SK-N-SH treated with all-trans-retinoic acid at 6 μM for 48 hours (cell line): ENCODE data around the gene TMEM132A.
"Not testable (repeated sequence)": the region's sequence is repeated elsewhere in the genome, so short reads cannot be mapped to it uniquely, and the experiment has no call there.

Experiments used
- ATAC-seq: fragments of 200-7000 bp; cut with Tn5 transposase; 3 replicates; pipeline ENCODE4 v1.9.1; 2020; ENCODE audit warnings: mild to moderate bottlenecking, moderate library complexity
- ARNTL ChIP-seq: fragments of 450-650 bp; formaldehyde crosslinking; IDR thresholded peaks from 2 replicates; pipeline ENCODE4 v1.5.0; 2020; ENCODE audit warnings: low read depth, mild to moderate bottlenecking, moderate library complexity, borderline replicate concordance
- BACH2 ChIP-seq: fragments of 250-450 bp; sonication (Bioruptor Pico); IDR thresholded peaks from 2 replicates; pipeline ENCODE4 v1.9.0; 2021; ENCODE audit warnings: mild to moderate bottlenecking, borderline replicate concordance
- CREB5 ChIP-seq: fragments of 250-450 bp; sonication (Bioruptor Pico); IDR thresholded peaks from 2 replicates; pipeline ENCODE4 v1.5.1; 2020; ENCODE audit warnings: low read depth, mild to moderate bottlenecking, moderate library complexity
- CSDC2 ChIP-seq: fragments of 250-450 bp; sonication (Bioruptor Pico); IDR thresholded peaks from 2 replicates; pipeline ENCODE4 v1.5.0; 2020; ENCODE audit warnings: mild to moderate bottlenecking, moderate library complexity
- ESRRG ChIP-seq: fragments of 250-450 bp; sonication (Bioruptor Pico); IDR thresholded peaks from 2 replicates; pipeline ENCODE4 v1.6.1; 2021; ENCODE audit warnings: mild to moderate bottlenecking
- GLIS3 ChIP-seq: fragments of 250-450 bp; sonication (Bioruptor Pico); IDR thresholded peaks from 2 replicates; pipeline ENCODE4 v1.5.0; 2020; ENCODE audit warnings: mild to moderate bottlenecking, moderate library complexity
- ISL1 ChIP-seq: fragments of 250-450 bp; sonication (Bioruptor Pico); IDR thresholded peaks from 2 replicates; pipeline ENCODE4 v2.1.2; 2022; ENCODE audit warnings: mild to moderate bottlenecking, moderate library complexity
- OSR1 ChIP-seq: fragments of 250-450 bp; sonication (Bioruptor Pico); IDR thresholded peaks from 2 replicates; pipeline ENCODE4 v1.8.0; 2022; ENCODE audit warnings: moderate library complexity, mild to moderate bottlenecking, inconsistent platforms
- PATZ1 ChIP-seq: fragments of 250-450 bp; sonication (Bioruptor Pico); IDR thresholded peaks from 2 replicates; pipeline ENCODE4 v1.8.0; 2020; ENCODE audit warnings: mild to moderate bottlenecking, moderate library complexity, borderline replicate concordance
- POU6F1 ChIP-seq: fragments of 250-450 bp; sonication (Bioruptor Pico); IDR thresholded peaks from 2 replicates; pipeline ENCODE4 v1.8.0; 2021; ENCODE audit warnings: low read depth, mild to moderate bottlenecking, moderate library complexity, borderline replicate concordance
- PPARA ChIP-seq: fragments of 250-450 bp; sonication (Bioruptor Pico); IDR thresholded peaks from 2 replicates; pipeline ENCODE4 v1.5.0; 2020; ENCODE audit warnings: mild to moderate bottlenecking, borderline replicate concordance
- RARB ChIP-seq: fragments of 250-450 bp; sonication (Bioruptor Pico); IDR thresholded peaks from 2 replicates; pipeline ENCODE4 v1.8.0; 2021; ENCODE audit warnings: mild to moderate bottlenecking, moderate library complexity
- TCF4 ChIP-seq: fragments of 250-450 bp; sonication (Bioruptor Pico); IDR thresholded peaks from 2 replicates; pipeline ENCODE4 v1.8.0; 2021; ENCODE audit warnings: mild to moderate bottlenecking, moderate library complexity, borderline replicate concordance
- TOX ChIP-seq: fragments of 250-450 bp; sonication (Bioruptor Pico); IDR thresholded peaks from 2 replicates; pipeline ENCODE4 v1.8.0; 2021; ENCODE audit warnings: mild to moderate bottlenecking, moderate library complexity, borderline replicate concordance
- ZC3H10 ChIP-seq: fragments of 250-450 bp; sonication (Bioruptor Pico); IDR thresholded peaks from 2 replicates; pipeline ENCODE4 v1.5.1; 2021; ENCODE audit warnings: mild to moderate bottlenecking, moderate library complexity
- ZFP3 ChIP-seq: fragments of 250-450 bp; sonication (Bioruptor Pico); IDR thresholded peaks from 2 replicates; pipeline ENCODE4 v1.5.0; 2020; ENCODE audit warnings: mild to moderate bottlenecking, moderate library complexity
- ZFP30 ChIP-seq: fragments of 450-650 bp; formaldehyde crosslinking; IDR thresholded peaks from 2 replicates; pipeline ENCODE4 v1.5.0; 2022; ENCODE audit warnings: mild to moderate bottlenecking, moderate library complexity
- ZNF565 ChIP-seq: fragments of 450-650 bp; formaldehyde crosslinking; conservative IDR thresholded peaks from 2 replicates; pipeline ENCODE4 v1.5.0; 2020; ENCODE audit warnings: low read depth, mild to moderate bottlenecking, moderate library complexity
- ZNF70 ChIP-seq: fragments of 450-650 bp; formaldehyde crosslinking; IDR thresholded peaks from 2 replicates; pipeline ENCODE4 v1.5.0; 2020; ENCODE audit warnings: mild to moderate bottlenecking, moderate library complexity
- ZNF8 ChIP-seq: fragments of 450-650 bp; formaldehyde crosslinking; IDR thresholded peaks from 2 replicates; pipeline ENCODE4 v1.5.0; 2020; ENCODE audit warnings: mild to moderate bottlenecking, moderate library complexity
- TF ChIP-seq, protein P1 (sequence below): fragments of 250-450 bp; sonication (Bioruptor Pico); IDR thresholded peaks from 2 replicates; pipeline ENCODE4 v1.5.0; 2020; ENCODE audit warnings: mild to moderate bottlenecking, moderate library complexity
- TF ChIP-seq, protein P2 (sequence below): fragments of 250-450 bp; sonication (Bioruptor Pico); IDR thresholded peaks from 2 replicates; pipeline ENCODE4 v1.5.1; 2021; ENCODE audit warnings: mild to moderate bottlenecking, moderate library complexity

Gene TMEM132A

GRCh38 chr11:60971520-60971919 lies 47.3 kb downstream of the TMEM132A start, which contains the start of gene CD6:
CD6 (plus strand) TSS chr11:60971680; CDS start chr11:60971866, 186 bp downstream.
- no peak for ATAC-seq
- TF ChIP-seq ZFP3 (CRISPR knock-in tag) (no peak), ZNF8 (no peak), ARNTL (CRISPR knock-in tag) (no peak), RARB (CRISPR knock-in tag) (no peak), ZC3H10 (CRISPR knock-in tag) (no peak), TCF4 (CRISPR knock-in tag) (no peak)
- TF ChIP-seq, protein P1, sequence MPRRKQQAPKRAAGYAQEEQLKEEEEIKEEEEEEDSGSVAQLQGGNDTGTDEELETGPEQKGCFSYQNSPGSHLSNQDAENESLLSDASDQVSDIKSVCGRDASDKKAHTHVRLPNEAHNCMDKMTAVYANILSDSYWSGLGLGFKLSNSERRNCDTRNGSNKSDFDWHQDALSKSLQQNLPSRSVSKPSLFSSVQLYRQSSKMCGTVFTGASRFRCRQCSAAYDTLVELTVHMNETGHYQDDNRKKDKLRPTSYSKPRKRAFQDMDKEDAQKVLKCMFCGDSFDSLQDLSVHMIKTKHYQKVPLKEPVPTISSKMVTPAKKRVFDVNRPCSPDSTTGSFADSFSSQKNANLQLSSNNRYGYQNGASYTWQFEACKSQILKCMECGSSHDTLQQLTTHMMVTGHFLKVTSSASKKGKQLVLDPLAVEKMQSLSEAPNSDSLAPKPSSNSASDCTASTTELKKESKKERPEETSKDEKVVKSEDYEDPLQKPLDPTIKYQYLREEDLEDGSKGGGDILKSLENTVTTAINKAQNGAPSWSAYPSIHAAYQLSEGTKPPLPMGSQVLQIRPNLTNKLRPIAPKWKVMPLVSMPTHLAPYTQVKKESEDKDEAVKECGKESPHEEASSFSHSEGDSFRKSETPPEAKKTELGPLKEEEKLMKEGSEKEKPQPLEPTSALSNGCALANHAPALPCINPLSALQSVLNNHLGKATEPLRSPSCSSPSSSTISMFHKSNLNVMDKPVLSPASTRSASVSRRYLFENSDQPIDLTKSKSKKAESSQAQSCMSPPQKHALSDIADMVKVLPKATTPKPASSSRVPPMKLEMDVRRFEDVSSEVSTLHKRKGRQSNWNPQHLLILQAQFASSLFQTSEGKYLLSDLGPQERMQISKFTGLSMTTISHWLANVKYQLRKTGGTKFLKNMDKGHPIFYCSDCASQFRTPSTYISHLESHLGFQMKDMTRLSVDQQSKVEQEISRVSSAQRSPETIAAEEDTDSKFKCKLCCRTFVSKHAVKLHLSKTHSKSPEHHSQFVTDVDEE (CRISPR knock-in tag), result no peak

DNA sequence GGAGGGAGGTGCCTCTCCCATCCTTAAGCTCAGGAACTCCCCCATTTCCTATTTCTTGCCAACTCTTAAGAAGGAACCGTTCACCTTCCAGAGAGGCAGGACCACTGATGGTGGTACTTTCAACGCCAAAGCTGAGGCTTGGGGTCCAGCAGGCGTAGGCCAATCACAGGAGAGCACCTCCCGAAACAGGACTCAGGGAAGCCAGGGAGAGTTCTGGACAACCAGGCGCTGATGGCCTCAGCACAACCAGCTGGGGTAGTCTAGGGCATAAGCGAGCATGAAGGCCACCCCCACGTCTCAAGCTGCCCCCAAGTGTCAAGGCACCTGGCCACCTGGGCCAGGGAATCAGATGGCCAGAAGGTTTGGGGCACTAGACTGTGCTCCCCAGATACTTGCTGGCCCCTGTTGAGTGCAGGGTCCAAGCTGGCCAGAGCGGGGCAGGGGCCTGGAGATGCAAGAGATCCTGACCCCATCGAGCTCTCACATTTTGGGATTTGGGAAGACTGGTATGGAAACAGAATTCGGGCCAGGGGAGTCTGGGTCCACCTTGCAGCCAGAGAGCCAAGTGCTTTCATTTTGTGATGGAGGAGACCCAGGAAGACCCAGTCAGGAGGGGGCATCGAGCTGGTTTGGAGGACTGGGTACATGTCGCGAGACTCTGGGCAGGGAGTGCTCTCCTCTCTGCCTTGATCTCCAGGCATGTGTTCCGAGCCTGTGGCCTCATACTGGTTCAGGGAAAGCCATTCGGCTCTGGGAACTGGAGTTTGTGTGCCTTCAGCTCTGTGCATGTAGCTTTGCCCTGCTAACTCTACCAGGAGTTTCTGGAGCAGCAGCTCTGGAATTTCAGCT lies 48.1 kb downstream of the TMEM132A start:
- TF ChIP-seq OSR1 (no peak), ISL1 (CRISPR knock-in tag) (no peak), CREB5 (CRISPR knock-in tag) (no peak), ZFP3 (CRISPR knock-in tag) (no peak), ESRRG (CRISPR knock-in tag) (no peak), PPARA (no peak), GLIS3 (CRISPR knock-in tag) (no peak)
- no peak for ATAC-seq

GRCh38 chr11:60973699-60974098 lies 49.4 kb downstream of the TMEM132A start:
- TF ChIP-seq PATZ1 (CRISPR knock-in tag) (no peak), POU6F1 (no peak), ZFP3 (CRISPR knock-in tag) (no peak), TOX (CRISPR knock-in tag) (no peak), ZNF70 (no peak), TCF4 (CRISPR knock-in tag) (no peak), GLIS3 (CRISPR knock-in tag) (no peak), ZNF565 (CRISPR knock-in tag) (no peak), BACH2 (CRISPR knock-in tag) (no peak), ZC3H10 (CRISPR knock-in tag) (no peak), ISL1 (CRISPR knock-in tag) (no peak), RARB (CRISPR knock-in tag) (no peak), OSR1 (no peak), PPARA (no peak), ZNF8 (no peak), CSDC2 (CRISPR knock-in tag) (no peak), ARNTL (CRISPR knock-in tag) (no peak), ZFP30 (no peak)
- TF ChIP-seq, protein P2, sequence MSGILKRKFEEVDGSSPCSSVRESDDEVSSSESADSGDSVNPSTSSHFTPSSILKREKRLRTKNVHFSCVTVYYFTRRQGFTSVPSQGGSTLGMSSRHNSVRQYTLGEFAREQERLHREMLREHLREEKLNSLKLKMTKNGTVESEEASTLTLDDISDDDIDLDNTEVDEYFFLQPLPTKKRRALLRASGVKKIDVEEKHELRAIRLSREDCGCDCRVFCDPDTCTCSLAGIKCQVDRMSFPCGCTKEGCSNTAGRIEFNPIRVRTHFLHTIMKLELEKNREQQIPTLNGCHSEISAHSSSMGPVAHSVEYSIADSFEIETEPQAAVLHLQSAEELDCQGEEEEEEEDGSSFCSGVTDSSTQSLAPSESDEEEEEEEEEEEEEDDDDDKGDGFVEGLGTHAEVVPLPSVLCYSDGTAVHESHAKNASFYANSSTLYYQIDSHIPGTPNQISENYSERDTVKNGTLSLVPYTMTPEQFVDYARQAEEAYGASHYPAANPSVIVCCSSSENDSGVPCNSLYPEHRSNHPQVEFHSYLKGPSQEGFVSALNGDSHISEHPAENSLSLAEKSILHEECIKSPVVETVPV (CRISPR knock-in tag), result no peak
- no peak for ATAC-seq

DNA sequence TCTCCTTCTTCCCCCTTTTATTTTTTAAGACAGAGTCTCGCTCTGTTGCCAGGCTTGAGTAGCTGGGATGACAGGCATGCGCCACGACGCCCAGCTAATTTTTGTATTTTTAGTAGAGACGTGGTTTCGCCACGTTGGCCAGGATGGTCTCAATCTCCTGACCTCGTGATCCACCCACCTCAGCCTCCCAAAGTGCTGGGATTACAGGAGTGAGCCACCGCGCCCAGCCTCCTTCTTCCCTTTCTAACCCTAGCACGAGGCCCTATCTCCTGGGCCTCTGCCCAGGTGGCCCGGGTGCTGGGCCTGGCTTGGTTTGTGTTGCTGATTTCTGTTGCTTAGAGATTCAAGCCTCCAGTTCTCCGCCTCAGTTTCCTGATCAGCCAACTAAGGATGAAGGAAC lies 50.1 kb downstream of the TMEM132A start:
- not testable (repeated sequence) for ATAC-seq
